Ishikawa (cell line): ENCODE measurements around the gene SENP1.

Experiments
- CEBPB ChIP-seq: IDR thresholded peaks from 2 replicates; pipeline ENCODE4 v1.6.1; 2012
- CREB1 ChIP-seq: IDR thresholded peaks from 2 replicates; pipeline ENCODE4 v1.6.1; 2012; ENCODE audit warnings: low read depth
- EGR1 ChIP-seq: IDR thresholded peaks from 2 replicates; pipeline ENCODE4 v1.6.1; 2012
- EP300 ChIP-seq: IDR thresholded peaks from 2 replicates; pipeline ENCODE4 v1.6.1; 2012; ENCODE audit warnings: borderline replicate concordance
- FOXM1 ChIP-seq: IDR thresholded peaks from 2 replicates; pipeline ENCODE4 v1.6.1; 2012; ENCODE audit warnings: low read depth, borderline replicate concordance
- NFIC ChIP-seq: IDR thresholded peaks from 2 replicates; pipeline ENCODE4 v1.6.1; 2012
- RAD21 ChIP-seq: IDR thresholded peaks from 2 replicates; pipeline ENCODE4 v1.6.1; 2012; ENCODE audit warnings: low read depth
- REST ChIP-seq: IDR thresholded peaks from 2 replicates; pipeline ENCODE4 v1.6.1; 2012; ENCODE audit warnings: low read depth, mild to moderate bottlenecking
- TAF1 ChIP-seq: IDR thresholded peaks from 2 replicates; pipeline ENCODE4 v1.6.1; 2012; ENCODE audit warnings: low read depth, mild to moderate bottlenecking
- TCF12 ChIP-seq: IDR thresholded peaks from 2 replicates; pipeline ENCODE4 v1.6.1; 2012; ENCODE audit warnings: low read depth
- TEAD4 ChIP-seq: IDR thresholded peaks from 2 replicates; pipeline ENCODE4 v1.6.1; 2012
- USF1 ChIP-seq: IDR thresholded peaks from 2 replicates; pipeline ENCODE4 v1.6.1; 2012
- YY1 ChIP-seq: IDR thresholded peaks from 2 replicates; pipeline ENCODE4 v1.6.1; 2012; ENCODE audit warnings: low read depth
- ZBTB7A ChIP-seq: IDR thresholded peaks from 2 replicates; pipeline ENCODE4 v1.6.1; 2012; ENCODE audit warnings: low read depth

SENP1 gene

GRCh38 chr12:48016373-48017020, 89.4 kb downstream of the SENP1 start:
- TF ChIP-seq NFIC (no peak), REST (no peak), YY1 (no peak), FOXM1 (no peak)

GRCh38 chr12:48015954-48016353, 89.9 kb downstream of the SENP1 start:
- TF ChIP-seq ZBTB7A, result no peak
- TF ChIP-seq TEAD4, result no peak
- TF ChIP-seq NFIC, result no peak
- no peak for TF ChIP-seq EP300
- no peak for TF ChIP-seq RAD21
- no peak for TF ChIP-seq TAF1

- no peak for TF ChIP-seq FOXM1
- no peak for TF ChIP-seq USF1
- TF ChIP-seq RAD21, result no peak
- no peak for TF ChIP-seq TEAD4
Measured at GRCh38 chr12:48015129-48015528, 90.8 kb downstream of the SENP1 start.

- no peak for TF ChIP-seq CREB1
- TF ChIP-seq REST, result no peak
- TF ChIP-seq FOXM1, result no peak
- TF ChIP-seq TCF12, result no peak
- TF ChIP-seq USF1, result no peak
- TF ChIP-seq TEAD4, result no peak
- TF ChIP-seq YY1, result no peak
- TF ChIP-seq TAF1, result no peak
- TF ChIP-seq EGR1, result no peak
- TF ChIP-seq ZBTB7A, result no peak
- no peak for TF ChIP-seq NFIC
- TF ChIP-seq RAD21, result no peak
- TF ChIP-seq EP300, result no peak
- TF ChIP-seq CEBPB, result no peak
Measured at GRCh38 chr12:48013287-48013686, 92.6 kb downstream of the SENP1 start.

- TF ChIP-seq NFIC, result no peak
- no peak for TF ChIP-seq TEAD4
- no peak for TF ChIP-seq CREB1
- TF ChIP-seq YY1, result no peak
- TF ChIP-seq ZBTB7A, result no peak
- TF ChIP-seq TAF1, result no peak
- TF ChIP-seq EGR1, result no peak
- no peak for TF ChIP-seq TCF12
Measured at GRCh38 chr12:48012070-48012469, 93.8 kb downstream of the SENP1 start.

GRCh38 chr12:48010366-48010970, 95.4 kb downstream of the SENP1 start:
- TF ChIP-seq CREB1, result no peak

- TF ChIP-seq FOXM1, result no peak
- TF ChIP-seq EP300, result no peak
- no peak for TF ChIP-seq RAD21
- TF ChIP-seq REST, result no peak
- no peak for TF ChIP-seq EGR1
- no peak for TF ChIP-seq NFIC
Measured at GRCh38 chr12:48009471-48009870, 96.4 kb downstream of the SENP1 start.
